ENCODE data around the gene GJB1.
A peak's percentile ranks its signal among the peaks of the same experiment; 100 is the strongest.
"Not testable (repeated sequence)": the region's sequence is repeated elsewhere in the genome, so short reads cannot be mapped to it uniquely, and the experiment has no call there.

The GJB1 gene

DNA sequence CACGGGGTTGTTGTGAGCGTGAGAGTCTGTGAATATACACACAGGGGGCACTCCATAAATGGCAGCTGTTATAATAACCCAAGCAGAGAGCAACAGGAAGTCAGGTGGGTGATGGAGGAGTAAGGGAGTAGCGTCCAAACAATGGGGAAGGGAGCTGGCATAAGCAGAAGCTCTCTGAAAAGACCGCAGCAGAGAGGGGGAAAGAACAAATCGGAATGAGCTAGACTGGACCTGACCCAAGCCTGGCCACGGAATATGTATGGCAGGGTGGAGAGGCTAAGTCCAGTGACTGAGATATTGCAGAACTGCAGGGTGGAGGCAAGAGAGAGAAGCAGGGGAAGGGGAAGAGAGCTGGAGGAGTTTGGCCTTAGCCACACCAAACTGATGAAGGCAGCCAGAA, 6.5 kb upstream of the GJB1 start:
- DNase-seq: no peak

DNA sequence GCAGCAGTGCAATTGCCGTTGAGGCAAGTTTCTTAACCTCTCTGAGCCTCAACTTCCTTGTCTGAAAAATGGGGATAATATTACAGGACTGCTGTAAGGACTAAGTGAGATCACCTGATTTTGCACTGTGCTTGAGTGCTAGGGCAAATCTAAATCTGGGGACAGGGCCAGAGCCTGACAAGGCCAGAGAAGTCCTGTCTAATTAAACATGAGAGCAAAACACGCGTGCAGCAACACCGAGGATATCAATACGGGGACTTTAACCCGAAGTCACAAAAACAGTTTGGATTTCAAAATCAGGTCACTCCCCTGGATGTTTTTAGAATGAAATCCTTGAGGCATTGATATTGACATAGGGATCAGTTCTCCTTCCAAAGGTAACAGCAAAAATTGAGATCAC, 5.7 kb upstream of the GJB1 start:
- DNase-seq: no peak

DNA sequence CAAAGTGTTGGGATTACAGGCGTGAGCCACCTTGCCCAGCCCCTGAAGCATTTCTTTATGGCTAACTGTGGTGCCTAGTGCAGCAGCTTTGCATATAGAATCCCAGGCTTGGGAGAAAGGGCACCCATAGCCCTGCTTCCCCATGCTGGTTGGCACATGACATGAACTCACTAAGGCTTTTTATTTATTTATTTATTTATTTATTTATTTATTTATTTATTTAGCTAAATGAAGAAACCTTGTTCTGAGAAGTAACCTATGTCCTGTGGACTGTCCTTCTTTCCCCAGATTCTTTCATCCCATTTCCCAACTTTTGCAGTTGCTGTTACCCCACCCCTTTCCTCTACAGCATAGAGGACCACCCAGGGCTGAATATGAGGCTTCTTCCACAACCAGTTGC, 1.9 kb upstream of the GJB1 start:
- DNase-seq: no peak

DNA sequence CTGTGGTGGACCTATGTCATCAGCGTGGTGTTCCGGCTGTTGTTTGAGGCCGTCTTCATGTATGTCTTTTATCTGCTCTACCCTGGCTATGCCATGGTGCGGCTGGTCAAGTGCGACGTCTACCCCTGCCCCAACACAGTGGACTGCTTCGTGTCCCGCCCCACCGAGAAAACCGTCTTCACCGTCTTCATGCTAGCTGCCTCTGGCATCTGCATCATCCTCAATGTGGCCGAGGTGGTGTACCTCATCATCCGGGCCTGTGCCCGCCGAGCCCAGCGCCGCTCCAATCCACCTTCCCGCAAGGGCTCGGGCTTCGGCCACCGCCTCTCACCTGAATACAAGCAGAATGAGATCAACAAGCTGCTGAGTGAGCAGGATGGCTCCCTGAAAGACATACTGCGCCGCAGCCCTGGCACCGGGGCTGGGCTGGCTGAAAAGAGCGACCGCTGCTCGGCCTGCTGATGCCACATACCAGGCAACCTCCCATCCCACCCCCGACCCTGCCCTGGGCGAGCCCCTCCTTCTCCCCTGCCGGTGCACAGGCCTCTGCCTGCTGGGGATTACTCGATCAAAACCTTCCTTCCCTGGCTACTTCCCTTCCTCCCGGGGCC, 1.2 kb downstream of the GJB1 start:
- no peak for DNase-seq

DNA sequence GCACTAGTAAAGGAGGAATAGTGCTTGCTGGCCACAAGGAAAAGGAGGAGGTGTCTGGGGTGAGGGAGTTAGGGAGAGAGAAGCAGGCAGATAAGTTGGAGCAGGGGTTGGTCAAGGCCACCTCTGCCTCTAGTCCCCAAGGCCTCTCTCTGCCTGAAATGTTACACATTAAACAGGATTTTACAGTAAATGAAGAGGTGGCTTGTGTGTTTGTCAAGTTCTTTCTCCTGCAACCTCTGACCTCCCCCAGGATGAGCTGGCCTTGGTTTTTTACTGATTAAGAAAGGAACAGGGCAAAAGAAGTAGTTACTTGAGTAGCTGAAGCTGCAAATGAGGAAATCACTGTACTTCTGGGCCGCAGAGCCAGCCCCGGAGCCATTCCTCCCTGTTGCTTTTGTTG, 2.0 kb downstream of the GJB1 start:
- no peak for DNase-seq

DNA sequence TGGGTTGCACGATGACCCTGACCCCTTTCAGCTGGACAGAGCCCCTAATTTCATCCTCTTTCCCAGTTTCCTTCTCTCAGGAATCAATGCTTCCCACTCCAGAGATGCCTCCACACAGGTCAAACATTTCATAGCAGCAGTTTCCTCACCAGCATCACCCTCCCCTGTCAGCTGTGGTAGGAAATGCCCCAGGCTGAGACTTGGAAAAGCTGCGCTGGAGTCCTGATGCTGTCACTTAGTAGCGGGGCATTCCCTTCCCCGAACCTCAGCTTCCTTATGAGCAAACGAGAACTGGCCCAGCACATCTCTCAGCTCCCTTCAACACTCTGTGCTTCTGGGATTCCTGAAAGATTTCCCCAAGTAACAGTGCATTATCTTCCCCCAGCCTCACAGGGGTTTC, 2.7 kb downstream of the GJB1 start:
- DNase-seq: no peak

DNA sequence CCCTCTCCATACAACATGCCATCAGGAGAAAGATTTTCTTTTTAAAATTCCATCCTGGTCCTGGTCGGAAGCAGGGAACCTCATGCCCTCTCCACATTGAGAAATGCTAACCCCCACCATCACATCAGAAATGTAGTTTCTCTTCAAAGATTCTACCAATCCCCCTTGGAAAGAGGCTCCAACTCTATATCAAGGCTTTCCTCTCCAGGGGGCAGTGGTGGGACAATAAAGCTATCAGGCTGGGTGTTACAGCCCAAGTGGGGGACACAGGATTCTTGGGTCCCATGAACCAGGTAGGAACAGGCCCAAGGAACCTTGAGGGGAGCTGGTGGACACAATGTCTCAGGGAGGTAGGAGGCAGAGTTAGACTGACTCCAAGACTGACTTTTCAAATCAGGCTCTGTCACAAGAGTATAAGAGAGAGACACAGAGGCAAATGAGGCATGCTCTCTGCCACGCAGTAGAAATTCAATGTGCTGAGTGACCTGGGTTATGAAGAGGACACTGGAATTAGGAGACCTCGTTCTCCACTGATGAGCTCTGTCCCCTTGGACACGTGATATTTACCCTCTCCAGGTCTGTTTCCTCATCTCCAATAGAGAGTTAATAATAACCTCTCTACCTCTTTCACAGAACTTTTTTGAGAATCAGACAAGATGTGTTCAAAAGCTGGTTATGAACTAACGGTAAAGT, 4.5 kb downstream of the GJB1 start:
- DNase-seq: no peak

DNA sequence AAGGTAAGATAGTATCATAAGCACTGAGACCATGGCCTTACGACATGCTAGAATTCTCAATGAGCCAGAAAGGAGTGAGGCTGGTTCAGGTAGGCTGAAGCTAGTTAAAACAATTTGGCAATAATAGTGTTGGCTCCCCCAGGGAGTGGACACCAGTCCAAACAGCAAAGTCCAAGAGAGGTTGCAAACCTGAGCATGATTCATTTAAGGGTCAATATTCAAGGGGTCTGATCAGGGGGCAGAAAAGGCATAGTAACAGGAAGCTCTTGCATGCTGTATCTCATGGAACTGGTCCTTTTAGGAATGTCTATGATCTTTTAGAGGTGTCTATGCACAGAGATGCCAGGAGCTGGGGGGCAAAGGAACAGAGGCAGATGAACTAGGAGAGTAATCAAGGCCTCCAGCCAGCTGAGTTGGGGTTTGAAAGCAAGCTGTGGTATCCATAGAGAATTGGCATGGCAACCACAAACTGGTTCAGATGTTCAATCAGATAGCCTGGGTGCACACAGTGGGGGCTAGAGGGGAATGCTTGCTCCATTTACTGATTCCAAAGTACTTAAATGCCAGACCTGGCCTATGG, 5.1 kb downstream of the GJB1 start:
- no peak for DNase-seq

DNA sequence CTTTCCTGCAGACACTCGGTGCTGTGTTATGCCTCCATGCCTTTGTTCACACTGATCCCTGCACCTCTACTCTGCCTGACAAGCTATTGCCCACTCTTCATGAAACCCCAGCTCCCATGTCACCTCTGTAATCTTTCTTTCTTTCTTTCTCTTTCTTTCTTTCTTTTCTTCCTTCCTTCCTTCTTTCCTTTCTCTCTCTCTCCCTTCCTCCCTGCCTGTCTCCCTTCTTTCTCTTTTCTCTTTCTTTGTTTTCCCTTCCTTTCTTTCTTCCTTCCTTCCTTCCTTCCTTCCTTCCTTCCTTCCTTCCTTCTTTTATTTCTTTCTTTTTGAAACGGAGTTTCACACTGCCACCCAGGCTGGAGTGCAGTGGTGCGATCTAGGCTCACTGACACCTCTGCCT, 12.5 kb downstream of the GJB1 start:
- DNase-seq: no peak

DNA sequence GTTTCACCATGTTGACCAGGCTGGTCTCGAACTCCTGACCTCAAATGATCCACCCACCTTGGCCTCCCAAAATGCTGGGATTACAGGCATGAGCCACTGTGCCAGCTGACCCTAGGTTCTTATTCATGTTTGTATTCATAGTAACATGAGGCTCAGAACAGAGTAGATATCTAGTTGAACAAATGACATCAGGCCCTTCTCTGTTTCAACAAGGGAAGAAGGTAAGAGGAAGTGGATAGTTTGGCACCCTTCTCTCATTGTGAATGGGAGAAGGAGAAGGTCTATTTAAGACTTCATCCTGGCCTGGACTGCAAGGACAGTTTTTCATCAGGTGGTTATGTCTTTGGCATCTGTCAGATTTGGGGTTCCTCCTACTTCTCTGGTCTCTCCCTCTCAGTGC, 13.8 kb downstream of the GJB1 start:
- DNase-seq: no peak

DNA sequence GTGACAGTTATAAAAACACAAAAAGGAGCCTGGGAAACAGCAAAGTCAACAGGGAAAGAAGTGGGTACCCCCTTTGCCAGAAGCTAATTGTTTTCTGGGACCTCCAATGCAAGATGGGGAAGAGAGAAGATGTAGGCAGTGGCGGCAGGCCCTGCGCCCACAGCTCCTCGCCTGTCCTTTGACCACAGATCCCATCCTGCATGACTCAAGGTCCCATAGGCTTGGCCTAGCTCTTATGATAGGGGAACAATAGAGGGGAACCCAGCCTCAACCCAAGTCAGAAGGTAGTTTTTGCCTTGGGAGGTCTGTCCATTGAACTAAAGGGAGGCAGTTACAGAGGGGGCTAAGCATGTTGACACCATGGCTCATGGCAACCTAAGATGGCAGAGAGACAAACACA, 16.8 kb downstream of the GJB1 start:
- no peak for DNase-seq

DNA sequence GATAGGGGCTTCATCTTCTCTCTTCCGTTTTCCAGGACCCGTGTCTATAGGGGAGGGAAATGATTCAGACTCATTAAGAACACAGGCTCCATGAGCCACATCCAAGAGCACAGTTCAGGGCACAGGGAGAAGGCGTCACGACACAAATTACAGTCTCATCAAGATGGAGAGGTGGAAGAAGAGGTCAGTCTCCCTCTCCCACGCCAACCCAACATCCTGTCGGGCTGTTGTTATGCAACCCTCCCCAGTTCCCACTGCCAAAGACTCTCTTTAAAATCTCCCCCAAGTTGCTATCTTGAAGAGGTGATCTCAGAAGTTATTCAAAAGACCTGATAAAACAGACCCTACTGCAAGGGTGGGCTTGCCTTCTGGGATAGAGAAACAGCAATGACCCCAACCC, 18.3 kb downstream of the GJB1 start:
- no peak for DNase-seq

DNA sequence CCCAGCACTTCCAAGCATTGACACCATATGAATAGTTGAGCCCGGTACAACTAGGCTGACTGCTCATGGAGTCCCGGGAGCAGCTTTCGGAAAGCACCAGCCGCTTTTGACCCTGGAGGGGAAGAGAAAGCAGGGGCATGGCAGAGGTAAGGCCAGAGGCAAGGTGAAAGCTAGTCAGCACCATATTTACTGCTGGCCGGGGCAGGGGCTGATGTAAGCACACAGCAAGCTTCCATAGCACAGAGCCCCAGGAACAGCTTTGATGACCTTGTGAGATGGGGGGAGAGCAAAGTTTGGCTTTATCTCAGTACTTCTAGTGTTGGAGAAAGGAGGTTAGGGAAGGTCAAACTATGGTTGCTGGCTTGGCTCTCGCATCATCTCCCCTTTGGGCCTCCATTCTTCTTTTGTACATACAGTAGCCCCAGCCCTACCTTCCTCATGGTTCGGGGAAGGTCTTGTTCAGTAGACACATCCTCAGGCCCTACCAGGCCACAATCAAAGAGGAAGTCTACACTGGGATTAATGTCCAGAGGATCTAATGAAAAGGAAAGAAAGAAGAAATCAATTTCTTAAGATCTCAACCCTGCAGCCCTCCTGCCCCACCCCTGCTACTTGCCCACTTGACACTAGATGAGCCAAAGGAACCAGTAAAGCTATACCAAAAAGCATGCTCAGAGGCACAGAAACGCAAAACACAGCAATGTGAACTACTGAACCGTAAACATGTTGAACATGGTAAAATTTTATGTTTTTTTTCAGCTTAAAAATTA, 21.5 kb downstream of the GJB1 start:
- no peak for DNase-seq

DNA sequence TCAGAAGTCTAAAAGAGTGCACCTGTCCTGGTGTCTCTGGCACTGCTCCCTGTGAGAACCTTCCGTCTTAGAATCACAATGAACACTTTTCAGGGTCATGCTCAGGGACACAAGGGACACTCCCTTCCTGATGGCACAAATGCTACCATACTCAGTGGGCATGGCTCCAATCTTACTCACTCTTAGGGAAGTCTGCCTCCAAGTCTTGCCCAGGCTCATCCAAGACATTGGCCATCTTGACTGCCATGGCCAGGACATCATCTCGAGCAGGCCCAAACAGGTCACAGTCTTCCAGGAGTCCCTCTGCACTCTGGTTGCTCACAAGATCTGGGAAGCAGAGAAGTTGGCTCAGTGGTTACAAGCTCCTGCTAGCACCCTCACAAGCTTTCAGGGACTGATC, 22.1 kb downstream of the GJB1 start:
- DNase-seq: no peak

DNA sequence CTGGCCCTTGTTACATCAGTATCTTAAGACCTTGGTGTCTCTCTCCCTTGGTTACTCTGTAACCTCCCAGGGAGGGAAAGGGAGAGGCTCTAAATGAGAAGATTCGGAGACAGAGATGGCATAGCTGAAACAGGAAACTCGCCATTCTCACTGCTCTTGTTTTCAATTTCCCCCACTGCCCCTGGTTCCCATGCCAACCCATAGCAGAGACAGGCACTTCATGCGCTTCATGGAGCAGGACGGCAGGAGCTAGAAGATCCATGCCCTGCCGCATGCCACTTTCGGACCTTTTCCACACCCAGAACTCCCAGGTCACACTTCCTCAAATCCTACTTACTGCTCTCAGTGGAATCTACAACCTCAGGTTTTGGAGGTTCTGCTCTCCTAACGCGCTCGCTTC, 27.8 kb downstream of the GJB1 start:
- DNase-seq: no peak

DNA sequence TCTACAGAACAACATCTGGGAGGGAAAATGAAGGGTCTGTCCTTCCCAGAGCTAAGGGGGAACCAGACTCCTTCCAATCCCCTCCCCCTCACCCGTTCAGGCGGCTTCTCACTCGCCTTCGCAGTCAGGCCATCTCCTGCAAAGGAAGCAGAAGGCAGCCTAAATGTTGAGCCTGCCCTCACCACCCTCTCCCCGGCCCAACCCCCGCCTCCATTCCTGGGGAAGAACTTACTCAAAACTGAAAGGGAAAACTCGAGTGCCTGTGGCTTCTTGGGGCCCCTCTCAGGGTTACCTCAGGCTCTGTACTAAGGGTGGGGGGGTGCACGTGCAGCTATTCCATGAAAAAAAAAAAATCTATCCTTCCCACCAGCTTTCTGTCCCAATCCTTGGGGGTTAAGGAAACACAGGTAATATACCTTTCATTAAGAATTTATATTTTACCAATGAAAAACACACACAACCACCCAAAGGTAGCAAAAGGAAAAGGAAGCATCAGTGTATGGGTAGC, 28.5 kb downstream of the GJB1 start:
- no peak for DNase-seq

DNA sequence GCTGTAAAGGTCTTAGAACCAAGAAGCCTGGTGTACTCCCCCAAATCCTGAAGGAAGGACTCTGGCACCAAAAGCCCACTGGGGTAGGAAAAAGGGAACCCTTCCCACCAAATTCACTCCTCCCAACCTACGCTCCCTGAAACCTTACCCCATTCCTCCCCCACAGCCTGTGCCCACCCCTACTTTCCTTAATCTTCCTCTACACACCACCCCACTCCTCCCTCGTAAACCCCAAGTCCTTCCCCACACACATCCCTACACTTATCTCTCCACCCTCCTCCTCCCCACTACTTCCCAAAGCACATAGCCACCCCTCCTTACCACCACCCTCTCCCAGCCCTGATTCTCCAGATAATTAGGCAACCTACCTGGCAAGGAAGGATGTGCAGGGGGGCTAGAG, 29.2 kb downstream of the GJB1 start:
- DNase-seq: no peak

DNA sequence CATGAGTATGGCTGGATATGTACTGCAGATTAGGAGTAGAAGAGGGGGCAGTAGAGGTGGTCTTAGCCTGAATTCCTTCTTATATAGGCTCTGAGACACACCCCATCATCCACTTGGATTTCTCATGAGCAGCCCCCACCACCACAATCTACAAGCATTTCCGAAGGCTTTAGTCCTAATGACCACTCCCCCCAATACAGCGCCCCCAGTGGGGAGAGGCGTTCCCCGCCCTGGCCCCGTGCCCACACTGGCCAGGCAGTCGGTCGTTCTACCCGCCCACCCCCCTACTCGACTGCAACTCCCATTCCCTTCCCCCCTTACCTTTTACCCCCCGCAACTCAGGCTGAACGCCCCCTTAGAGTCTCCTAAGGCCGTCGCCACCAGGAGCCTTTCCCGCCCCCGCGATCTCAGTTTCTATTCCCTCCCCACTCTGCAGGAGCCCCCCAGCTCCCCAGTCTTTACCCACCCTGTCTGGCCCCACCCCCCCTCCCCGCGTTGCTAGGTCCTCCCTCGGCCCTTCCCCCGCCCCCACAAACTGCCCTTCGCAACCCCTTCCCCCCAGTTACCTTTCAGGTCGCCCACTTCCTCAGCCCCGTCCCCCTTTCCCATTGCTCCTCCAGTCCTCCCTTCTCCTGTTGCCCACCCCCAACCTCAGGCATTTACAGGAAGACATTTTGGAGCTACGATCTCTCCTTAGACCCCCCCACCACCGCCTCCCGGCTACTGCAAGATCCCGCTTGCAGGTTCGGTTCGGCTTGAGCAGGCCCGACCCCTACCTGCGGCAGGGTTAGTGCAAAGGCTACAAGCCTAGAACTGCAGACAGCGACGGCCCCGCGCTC, 30.4 kb downstream of the GJB1 start:
- peak; percentile 27 for DNase-seq

DNA sequence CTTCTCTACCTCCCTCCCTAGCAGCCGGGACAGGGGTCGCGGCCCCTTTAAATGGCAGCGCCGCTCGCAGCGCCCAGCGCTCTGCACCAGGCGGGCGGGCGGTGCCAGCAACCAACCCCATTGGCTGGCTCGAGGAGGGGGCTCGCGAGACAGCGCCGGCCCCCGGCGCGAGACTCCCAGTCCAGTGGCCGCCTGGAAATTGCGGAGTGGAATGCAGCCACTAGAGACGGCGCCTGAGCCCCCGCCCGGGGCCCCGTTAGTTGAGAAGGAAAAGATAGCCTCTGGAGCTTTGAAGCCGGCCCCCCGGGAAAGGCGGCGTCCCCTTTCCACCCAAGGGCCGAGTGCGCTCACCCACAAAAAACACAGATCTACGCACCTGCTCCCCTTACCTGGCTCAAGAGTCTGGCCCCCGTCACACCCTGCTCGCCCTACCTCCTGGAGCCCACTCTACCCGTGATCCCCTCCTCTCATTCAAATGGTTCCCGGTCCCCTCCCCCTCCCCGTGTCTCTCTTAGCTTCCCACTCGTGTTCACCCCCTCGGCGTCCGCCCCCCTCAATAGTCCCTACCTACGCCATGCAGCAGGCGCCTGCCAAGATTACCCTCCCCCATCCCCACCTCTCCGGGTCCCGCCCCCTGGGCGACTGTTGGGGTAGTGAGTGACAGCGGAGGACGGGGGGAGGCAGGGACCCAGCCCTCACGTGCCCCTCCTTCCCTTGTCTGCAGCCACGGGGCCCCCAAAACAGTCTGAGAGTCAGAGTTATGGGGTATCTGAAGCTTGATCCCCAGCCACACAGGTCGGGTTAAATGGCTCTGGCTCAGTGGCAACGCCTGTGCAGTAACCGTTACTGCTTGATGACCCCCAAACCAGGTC, 31.3 kb downstream of the GJB1 start, which contains the start of gene ZMYM3:
Gene ZMYM3, minus strand, starts transcription at position 49 of the 872 bp plus-strand sequence. CDS start 885 bp downstream, outside the sequence.
- peak; percentile 67 for DNase-seq

DNA sequence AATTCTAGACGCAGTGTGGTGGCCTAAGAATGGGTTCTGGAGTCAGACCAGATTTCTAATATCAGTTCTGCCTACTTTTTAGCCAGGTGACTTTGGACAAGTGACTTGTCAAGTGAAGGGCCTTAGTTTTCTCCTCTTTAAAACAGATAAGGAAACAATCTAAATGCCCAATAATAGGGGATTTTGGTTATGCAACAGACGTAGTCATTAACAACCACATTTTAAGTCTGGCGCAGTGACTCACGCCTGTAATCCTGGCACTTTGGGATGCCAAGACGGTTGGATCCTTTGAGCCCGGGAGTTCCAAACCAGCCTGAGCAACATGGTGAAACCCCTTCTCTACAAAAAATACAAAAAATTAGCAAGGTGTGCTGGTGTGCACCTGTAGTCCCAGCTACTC, 33.0 kb downstream of the GJB1 start:
- DNase-seq: no peak

DNA sequence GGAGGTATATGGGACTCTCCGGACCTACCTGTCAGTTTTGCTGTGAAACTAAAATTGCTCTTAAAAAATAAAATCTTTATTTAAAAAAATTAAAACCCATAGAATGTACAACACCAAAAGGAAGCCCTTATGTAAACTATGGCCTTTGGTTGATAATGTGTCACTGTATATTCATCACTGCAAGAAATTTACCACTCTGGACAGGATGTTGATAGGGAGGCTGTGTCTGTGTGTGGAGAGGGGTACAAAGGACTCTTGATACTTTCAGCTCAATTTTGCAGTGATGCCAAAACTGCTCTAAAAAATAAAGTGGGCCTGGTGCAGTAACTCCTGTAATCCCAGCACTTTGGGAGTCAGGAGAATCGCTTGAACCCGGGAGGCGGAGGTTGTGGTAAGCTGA, 33.8 kb downstream of the GJB1 start:
- no peak for DNase-seq

DNA sequence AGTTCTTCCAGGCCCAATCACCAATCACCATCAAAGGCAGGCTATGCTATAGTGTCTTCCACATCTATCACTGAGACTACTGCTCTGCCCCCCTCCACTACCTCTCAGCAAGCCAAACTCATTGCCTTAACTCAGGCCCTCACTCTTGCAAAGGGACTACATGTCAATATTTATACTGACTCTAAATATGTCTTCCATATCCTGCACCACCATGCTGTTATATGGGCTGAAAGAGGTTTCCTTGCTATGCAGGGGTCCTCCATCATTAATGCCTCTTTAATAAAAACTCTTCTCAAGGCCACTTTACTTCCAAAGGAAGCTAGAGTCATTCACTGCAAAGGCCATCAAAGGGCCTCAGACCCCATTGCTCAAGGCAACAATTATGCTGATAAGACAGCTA, 45.6 kb downstream of the GJB1 start:
- not testable (repeated sequence) for DNase-seq
